Fibroblast of lung (primary cell): ENCODE measurements around the gene TAF9. TPM values are rescaled to one million over a fixed set of nuclear protein-coding genes. Genes with fewer than 3 reads are reported as not detected.

ENCODE experiments used
- DNase-seq, 2 donors: peaks; one replicate each; pipeline versions ENCODE4 v3.0.0 to v3.0.0-alpha.2; 2010; ENCODE audit warnings: low read depth in 2 of 2
- H2AFZ ChIP-seq: 2 replicates; pipeline ENCODE4 v1.5.1; 2012; ENCODE audit warnings: low read length, control low read depth, inconsistent platforms
- H3K27ac ChIP-seq: 2 replicates; pipeline ENCODE4 v1.5.1; 2011; ENCODE audit warnings: low read length, control low read depth; ENCODE audit not compliant: insufficient read depth
- H3K27me3 ChIP-seq: 2 replicates; pipeline ENCODE4 v1.5.1; 2011; ENCODE audit warnings: mild to moderate bottlenecking, low read length; ENCODE audit not compliant: control insufficient read depth, insufficient read depth
- H3K36me3 ChIP-seq: 2 replicates; pipeline ENCODE4 v1.5.1; 2011; ENCODE audit warnings: low read length; ENCODE audit not compliant: control insufficient read depth, insufficient read depth
- H3K4me1 ChIP-seq: 2 replicates; pipeline ENCODE4 v1.5.1; 2011; ENCODE audit warnings: low read length; ENCODE audit not compliant: control insufficient read depth, insufficient read depth; ENCODE audit errors: extremely low read depth
- H3K4me2 ChIP-seq: 2 replicates; pipeline ENCODE4 v1.5.1; 2011; ENCODE audit warnings: low read length, control low read depth; ENCODE audit not compliant: insufficient read depth; ENCODE audit errors: extremely low read depth
- H3K4me3 ChIP-seq, 4 experiments: fragments of 200-600 bp in 1 of 4; sonication (generic) in 1 of 4; replicated peaks in 1 of 4; 2 replicates each; pipeline ENCODE4 v1.5.1; 2011 to 2016; ENCODE audit warnings: low read length in 4 of 4, low read depth in 3 of 4, mild to moderate bottlenecking in 3 of 4, control low read depth in 2 of 4, inconsistent platforms in 1 of 4, mixed read lengths in 1 of 4; ENCODE audit not compliant: insufficient read depth in 1 of 4; ENCODE audit errors: control extremely low read depth in 1 of 4
- H3K79me2 ChIP-seq: 2 replicates; pipeline ENCODE4 v1.5.1; 2012; ENCODE audit warnings: mild to moderate bottlenecking, low read length, inconsistent platforms; ENCODE audit not compliant: control insufficient read depth, insufficient read depth
- H3K9ac ChIP-seq: 2 replicates; pipeline ENCODE4 v1.5.1; 2011; ENCODE audit warnings: mild to moderate bottlenecking, low read length, control low read depth; ENCODE audit not compliant: insufficient read depth
- H3K9me3 ChIP-seq: 2 replicates; pipeline ENCODE4 v1.5.1; 2012; ENCODE audit warnings: low read depth, low read length; ENCODE audit not compliant: control insufficient read depth, insufficient read depth
- H4K20me1 ChIP-seq: 2 replicates; pipeline ENCODE4 v1.5.1; 2011; ENCODE audit warnings: low read length; ENCODE audit not compliant: control insufficient read depth, insufficient read depth; ENCODE audit errors: extremely low read depth
- CTCF ChIP-seq, 2 donors: IDR thresholded peaks in 1 of 2; conservative IDR thresholded peaks in 1 of 2; 1 replicate in 1 of 2; 2 replicates in 1 of 2; pipeline ENCODE4 v1.5.1; 2011 to 2012; ENCODE audit warnings: low read length in 2 of 2, control low read depth in 1 of 2, inconsistent platforms in 1 of 2, low read depth in 1 of 2, mild to moderate bottlenecking in 1 of 2
- EZH2 ChIP-seq: IDR thresholded peaks from 2 replicates; pipeline ENCODE4 v1.5.1; 2012; ENCODE audit warnings: low read length, control low read depth, mild to moderate bottlenecking; ENCODE audit errors: missing control alignments
- polyA plus RNA-seq, 2 donors: library from polyadenylated mRNA; depleted of rRNA in 1 of 2; stranded (reverse) in 1 of 2; unstranded in 1 of 2; fragments of >200 nt; gene quantifications; 2 replicates each; pipeline ENCODE4 v1.2.1, GENCODE V29; 2011 to 2012; ENCODE audit warnings: missing spikeins in 1 of 2
- total RNA-seq: library from RNA; depleted of rRNA; stranded (reverse); fragments of >200 nt; gene quantifications from 2 replicates; pipeline ENCODE4 v1.2.1, GENCODE V29; 2014

The TAF9 gene
- total and polyA plus RNA-seq, 2 donors (not counting 1 experiment from before 2014, with no cell fraction given), result 114 to 154 TPM

GRCh38 chr5:69350664-69351063, 18.7 kb downstream of the TAF9 start:
- peaks cover 7% of the 10 kb centered on the region for H3K36me3 ChIP-seq

GRCh38 chr5:69343083-69343482, 26.2 kb downstream of the TAF9 start:
- Histone ChIP-seq H3K27ac (no peak overlapping the region), H3K79me2 (no peaks in the 10 kb centered on the region), H3K36me3 (no peaks in the 10 kb centered on the region), H3K9ac (no peak overlapping the region), H3K4me3 (no peak overlapping the region), H3K27me3 (no peaks in the 10 kb centered on the region), H3K4me1 (no peaks in the 10 kb centered on the region), H3K9me3 (no peaks in the 10 kb centered on the region), H2AFZ (no peak overlapping the region), H4K20me1 (no peaks in the 10 kb centered on the region), H3K4me2 (no peak overlapping the region)
- TF ChIP-seq CTCF (conservative IDR thresholded peaks at IDR 0.05 in 1 of 2, IDR thresholded peaks at IDR 0.05 in 1 of 2; ENCODE audit: low read depth in 1 of 2, low read length in 2 of 2) (no peak), EZH2 (no peak)
- DNase-seq, result no peak

More at GRCh38 chr5:69350664-69351063, 18.7 kb downstream of the TAF9 start:
- no peak for DNase-seq
- Histone ChIP-seq H3K9ac (no peak overlapping the region), H3K27ac (no peak overlapping the region), H3K4me2 (no peak overlapping the region), H3K4me3 (no peak overlapping the region), H3K79me2 (no peaks in the 10 kb centered on the region), H3K4me1 (no peaks in the 10 kb centered on the region), H3K9me3 (no peaks in the 10 kb centered on the region), H4K20me1 (no peaks in the 10 kb centered on the region), H3K27me3 (no peaks in the 10 kb centered on the region), H2AFZ (no peak overlapping the region)
- TF ChIP-seq CTCF (conservative IDR thresholded peaks at IDR 0.05 in 1 of 2, IDR thresholded peaks at IDR 0.05 in 1 of 2; ENCODE audit: low read depth in 1 of 2, low read length in 2 of 2) (no peak), EZH2 (no peak)

- no peaks in the 10 kb centered on the region for H3K27me3 ChIP-seq
- no peak for TF ChIP-seq CTCF (conservative IDR thresholded peaks at IDR 0.05 in 1 of 2, IDR thresholded peaks at IDR 0.05 in 1 of 2; ENCODE audit: low read depth in 1 of 2, low read length in 2 of 2)
- DNase-seq, result no peak
These were observed 27.7 kb downstream of the TAF9 start for GRCh38 chr5:69341520-69342161.

More at GRCh38 chr5:69341520-69342161, 27.7 kb downstream of the TAF9 start:
- Histone ChIP-seq H3K79me2 (no peaks in the 10 kb centered on the region), H3K9ac (no peak overlapping the region), H3K9me3 (no peaks in the 10 kb centered on the region), H3K36me3 (no peaks in the 10 kb centered on the region), H3K4me2 (no peak overlapping the region), H4K20me1 (no peaks in the 10 kb centered on the region), H3K4me3 (no peak overlapping the region), H2AFZ (no peak overlapping the region), H3K4me1 (no peaks in the 10 kb centered on the region), H3K27ac (no peak overlapping the region)
